ENCODE results near the gene MRPL37.

DNA sequence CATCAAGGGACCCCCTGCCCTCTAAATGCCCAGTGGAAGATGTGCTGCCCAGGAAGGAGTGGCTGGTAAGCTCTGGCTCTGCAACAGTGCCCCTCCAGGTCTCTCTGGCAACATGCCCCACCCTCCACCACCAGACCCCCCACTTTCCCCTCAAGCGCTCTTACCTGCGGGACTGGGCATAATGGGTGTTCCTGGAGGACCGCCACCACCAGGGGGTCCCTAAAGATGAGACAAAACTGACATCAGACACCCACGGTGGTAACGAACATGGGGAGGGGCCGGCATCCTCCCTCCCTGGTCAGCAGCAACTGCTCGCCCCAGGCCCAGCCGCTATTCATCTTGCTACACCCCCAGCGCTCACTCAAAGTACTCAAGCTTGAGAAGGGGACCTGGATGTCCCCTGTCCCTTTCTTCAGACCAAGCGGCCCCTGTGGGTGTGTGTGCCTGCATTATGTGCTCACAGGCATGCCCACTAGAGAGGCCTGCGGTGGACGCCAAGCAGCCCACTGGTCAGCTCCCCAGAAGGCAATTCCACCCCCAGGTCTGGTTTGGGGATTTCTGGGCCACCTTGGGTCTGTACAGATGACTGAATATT, 40.9 kb downstream of the MRPL37 start:
- no peak for TF ChIP-seq POLR2A (IDR thresholded peaks at IDR 0.05; ENCODE audit: low read depth, low read length)
- TF ChIP-seq POLR2AphosphoS5 (IDR thresholded peaks at IDR 0.05; ENCODE audit: low read depth, low read length): no peak
